ENCODE measurements around the gene USE1.

The USE1 gene

GRCh38 chr19:17259118-17259780 is 44.1 kb downstream of the USE1 start:
- DNase-seq (ENCODE audit: low read depth), result no peak

GRCh38 chr19:17259934-17260333 is 44.8 kb downstream of the USE1 start:
- DNase-seq (ENCODE audit: low read depth), result no peak

- DNase-seq (ENCODE audit: low read depth), result no peak
These were observed 45.7 kb downstream of the USE1 start for GRCh38 chr19:17260842-17261325.

GRCh38 chr19:17262557-17262956 is 47.4 kb downstream of the USE1 start:
- DNase-seq (ENCODE audit: low read depth), result no peak

- DNase-seq (ENCODE audit: low read depth), result no peak
These were observed 48.8 kb downstream of the USE1 start for GRCh38 chr19:17263712-17264640.

- DNase-seq (ENCODE audit: low read depth), result no peak
These were observed 49.5 kb downstream of the USE1 start, which contains the start of gene USHBP1 for GRCh38 chr19:17264641-17264979. Gene USHBP1, minus strand, starts transcription at chr19:17264745. Its CDS starts 446 bp downstream, at chr19:17264299.

GRCh38 chr19:17266026-17266425 is 50.9 kb downstream of the USE1 start:
- no peak for DNase-seq (ENCODE audit: low read depth)

- DNase-seq (ENCODE audit: low read depth), result no peak
These were observed 51.4 kb downstream of the USE1 start for GRCh38 chr19:17266589-17266974.

- DNase-seq (ENCODE audit: low read depth), result peak; percentile 97
These were observed 52.0 kb downstream of the USE1 start, which contains the start of gene BABAM1 for GRCh38 chr19:17266975-17267788. Gene BABAM1, plus strand, starts transcription at chr19:17267443. Its CDS starts 1,364 bp downstream, at chr19:17268807.

- no peak for DNase-seq (ENCODE audit: low read depth)
These were observed 53.6 kb downstream of the USE1 start for GRCh38 chr19:17268754-17269153.
